Measurements from ENCODE around the gene HOMER3. TPM values are rescaled to one million over a fixed set of nuclear protein-coding genes. Genes with fewer than 3 reads are reported as not detected.
A peak's percentile ranks its signal among the peaks of the same experiment; 100 is the strongest.

The HOMER3 gene
- total and polyA plus RNA-seq, 10 of the 15 experiments (the other 5 are each of a cell fraction or from before 2014, with no cell fraction given) = 0.18 to 10.6 (median 0.50) TPM; not detected in 2

DNA sequence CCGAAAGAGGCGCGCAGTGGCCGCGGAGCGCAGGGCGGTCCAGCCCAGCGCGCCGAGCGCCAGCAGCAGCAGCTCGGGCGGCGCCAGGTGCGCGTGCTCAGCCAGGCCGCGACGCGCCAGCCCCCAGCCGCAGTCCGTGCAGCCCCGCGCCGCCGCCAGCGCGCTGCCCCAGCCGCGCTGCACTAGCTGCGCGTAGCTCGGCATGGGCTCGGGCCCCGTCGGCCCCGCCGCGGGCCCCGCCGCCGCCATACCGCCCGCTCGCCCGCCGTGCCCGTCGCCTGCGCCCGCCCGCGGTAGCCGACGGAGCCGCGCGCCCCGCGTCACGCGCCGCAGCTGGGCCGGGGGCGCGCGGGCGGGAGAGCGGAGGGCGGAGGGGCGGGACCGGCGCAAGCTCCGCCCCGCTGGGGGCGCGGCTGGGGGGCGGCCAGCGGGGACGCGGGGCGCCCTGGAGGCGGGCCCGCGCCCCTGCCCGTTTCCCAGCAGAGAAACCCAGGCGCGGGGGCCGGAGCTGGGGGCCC, 45.1 kb downstream of the HOMER3 start, which contains the start of gene CERS1:
TSS of gene CERS1 (minus strand) at position 335 of the 518 bp plus-strand sequence. CDS start at position 249, 86 bp downstream.
- SMC1A ChIA-PET (ENCODE audit: uncharacterized antibody, unreplicated experiment) = no interaction called here
- Histone ChIP-seq H3K4me3 (no peak within 1 kb of the TSS), H4K20me1 (ENCODE audit: control insufficient read depth, insufficient read depth) (no peaks in the 10 kb centered on the region), H3K79me2 (ENCODE audit: control insufficient read depth, insufficient read depth, low read length) (no peaks in the 10 kb centered on the region), H2AFZ (ENCODE audit: control insufficient read depth, low read depth, low read length) (no peak within 1 kb of the TSS), H3K9ac (ENCODE audit: control insufficient read depth, insufficient read depth, low read length) (no peak within 1 kb of the TSS), H3K4me2 (ENCODE audit: control insufficient read depth, insufficient read depth) (0 out of 2 replicates have a peak within 1 kb of the TSS, but pooled peaks have one; percentile 17), H3K27me3 (replicated peaks in 1 of 2; ENCODE audit: control insufficient read depth in 2 of 2, insufficient read depth in 2 of 2, low read length in 1 of 2) (peaks cover 4% of the 10 kb centered on the region in 2 experiments; a peak in 3 of 4 replicates), H3K9me3 (replicated peaks; ENCODE audit: control insufficient read depth, insufficient read depth, low read length) (no peaks in the 10 kb centered on the region), H3K36me3 (ENCODE audit: control insufficient read depth in 2 of 2, insufficient read depth in 2 of 2, low read length in 1 of 2) (peaks cover 0 to 4% of the 10 kb centered on the region in 2 experiments; a peak in 2 of 4 replicates), H3K27ac (ENCODE audit: control insufficient read depth, insufficient read depth) (no peak within 1 kb of the TSS), H3K4me1 (ENCODE audit: control insufficient read depth, insufficient read depth, low read length) (no peaks in the 10 kb centered on the region)
- in situ Hi-C loops (cut with MboI) (no loop called here), intact Hi-C loops (cut with micrococcal nuclease; ENCODE audit: unreplicated experiment) (no loop called here)
- RAD21 ChIA-PET (ENCODE audit: unreplicated experiment) = no interaction called here
- 3% methylated on average over 29 of the region's 89 CpGs for WGBS (ENCODE audit: insufficient coverage, insufficient replicate concordance, low lambda C conversion rate, missing lambda C conversion rate)
- TF ChIP-seq JUND (IDR thresholded peaks at IDR 0.05; ENCODE audit: low read depth, low read length) (no peak), SREBF1 (IDR thresholded peaks at IDR 0.05; ENCODE audit: low read length) (no peak), ZSCAN29 (IDR thresholded peaks at IDR 0.05) (no peak), SIX5 (IDR thresholded peaks at IDR 0.05; ENCODE audit: low read depth, low read length, severe bottlenecking) (no peak), YY1 (IDR thresholded peaks at IDR 0.05; ENCODE audit: low read depth, low read length) (no peak), SUPT20H (IDR thresholded peaks at IDR 0.05; ENCODE audit: borderline replicate concordance, control insufficient read depth, low read depth, low read length) (no peak), SPI1 (IDR thresholded peaks at IDR 0.05; ENCODE audit: borderline replicate concordance, insufficient read depth, low read depth, low read length) (no peak)
- TF ChIP-seq, protein P1, sequence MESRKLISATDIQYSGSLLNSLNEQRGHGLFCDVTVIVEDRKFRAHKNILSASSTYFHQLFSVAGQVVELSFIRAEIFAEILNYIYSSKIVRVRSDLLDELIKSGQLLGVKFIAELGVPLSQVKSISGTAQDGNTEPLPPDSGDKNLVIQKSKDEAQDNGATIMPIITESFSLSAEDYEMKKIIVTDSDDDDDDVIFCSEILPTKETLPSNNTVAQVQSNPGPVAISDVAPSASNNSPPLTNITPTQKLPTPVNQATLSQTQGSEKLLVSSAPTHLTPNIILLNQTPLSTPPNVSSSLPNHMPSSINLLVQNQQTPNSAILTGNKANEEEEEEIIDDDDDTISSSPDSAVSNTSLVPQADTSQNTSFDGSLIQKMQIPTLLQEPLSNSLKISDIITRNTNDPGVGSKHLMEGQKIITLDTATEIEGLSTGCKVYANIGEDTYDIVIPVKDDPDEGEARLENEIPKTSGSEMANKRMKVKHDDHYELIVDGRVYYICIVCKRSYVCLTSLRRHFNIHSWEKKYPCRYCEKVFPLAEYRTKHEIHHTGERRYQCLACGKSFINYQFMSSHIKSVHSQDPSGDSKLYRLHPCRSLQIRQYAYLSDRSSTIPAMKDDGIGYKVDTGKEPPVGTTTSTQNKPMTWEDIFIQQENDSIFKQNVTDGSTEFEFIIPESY (IDR thresholded peaks at IDR 0.05) = no peak
- no peak for DNase-seq (ENCODE audit: low read depth, low spot score)
- CTCF ChIA-PET = no interaction called here
- FAIRE-seq = no peak
- POLR2A ChIA-PET = no interaction called here
- ATAC-seq = no peak
- no TSS peak for BruUV-seq (replicated peaks)

All from GM12878 (cell line).